GM12873 (cell line): Measurements from ENCODE around the gene EPB41L1.

ENCODE experiments used
- TF ChIP-seq, protein P1 (sequence below): IDR thresholded peaks from 2 replicates; pipeline ENCODE4 v1.5.1; 2012; ENCODE audit warnings: low read depth, mild to moderate bottlenecking, moderate library complexity, low read length, control low read depth; ENCODE audit not compliant: insufficient read depth; ENCODE audit errors: missing control alignments

EPB41L1 gene

DNA sequence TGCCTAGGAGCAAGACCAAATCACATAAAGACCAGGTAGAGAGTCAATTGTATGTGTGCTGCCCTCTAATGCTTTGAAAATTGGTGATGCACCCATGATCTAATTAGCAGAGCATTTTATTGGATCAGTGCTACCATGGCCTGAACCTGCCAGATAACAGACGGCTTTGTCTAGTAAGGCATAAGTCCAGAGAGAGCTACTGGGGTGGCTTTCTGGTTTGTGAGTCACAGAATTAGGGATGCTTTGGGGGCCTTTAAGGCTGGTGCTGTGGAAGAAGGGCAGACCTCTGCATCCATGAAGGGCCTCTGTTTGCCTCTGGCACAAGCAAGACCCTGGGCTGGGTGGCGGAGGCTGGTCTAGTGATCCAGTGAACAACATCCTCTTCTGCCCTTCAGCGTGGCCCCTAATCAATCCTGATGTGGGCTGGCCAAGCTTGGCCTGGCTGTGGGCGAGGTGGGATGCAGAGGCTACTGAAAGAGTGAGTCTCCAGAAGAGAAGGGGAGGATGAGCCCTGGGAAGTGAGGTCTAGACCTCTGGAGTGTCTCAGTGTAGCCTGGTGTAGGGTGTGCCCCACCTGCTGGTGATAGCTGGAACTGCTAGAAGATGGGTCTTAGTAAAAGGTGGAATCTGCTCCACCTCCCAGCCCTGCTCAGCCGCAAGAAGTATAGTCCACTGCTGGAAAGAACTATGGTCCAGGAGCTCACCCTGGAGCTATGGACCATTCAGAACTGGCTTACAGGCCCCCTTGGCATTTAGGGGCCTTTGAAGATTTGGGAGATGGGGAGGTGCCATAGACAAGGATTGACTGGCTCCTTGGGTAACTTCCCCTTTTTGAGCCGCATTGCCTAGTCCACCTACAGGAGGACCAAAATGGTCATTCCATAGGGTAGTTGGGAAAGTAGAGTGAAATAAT, 45.1 kb downstream of the EPB41L1 start:
- TF ChIP-seq, protein P1, sequence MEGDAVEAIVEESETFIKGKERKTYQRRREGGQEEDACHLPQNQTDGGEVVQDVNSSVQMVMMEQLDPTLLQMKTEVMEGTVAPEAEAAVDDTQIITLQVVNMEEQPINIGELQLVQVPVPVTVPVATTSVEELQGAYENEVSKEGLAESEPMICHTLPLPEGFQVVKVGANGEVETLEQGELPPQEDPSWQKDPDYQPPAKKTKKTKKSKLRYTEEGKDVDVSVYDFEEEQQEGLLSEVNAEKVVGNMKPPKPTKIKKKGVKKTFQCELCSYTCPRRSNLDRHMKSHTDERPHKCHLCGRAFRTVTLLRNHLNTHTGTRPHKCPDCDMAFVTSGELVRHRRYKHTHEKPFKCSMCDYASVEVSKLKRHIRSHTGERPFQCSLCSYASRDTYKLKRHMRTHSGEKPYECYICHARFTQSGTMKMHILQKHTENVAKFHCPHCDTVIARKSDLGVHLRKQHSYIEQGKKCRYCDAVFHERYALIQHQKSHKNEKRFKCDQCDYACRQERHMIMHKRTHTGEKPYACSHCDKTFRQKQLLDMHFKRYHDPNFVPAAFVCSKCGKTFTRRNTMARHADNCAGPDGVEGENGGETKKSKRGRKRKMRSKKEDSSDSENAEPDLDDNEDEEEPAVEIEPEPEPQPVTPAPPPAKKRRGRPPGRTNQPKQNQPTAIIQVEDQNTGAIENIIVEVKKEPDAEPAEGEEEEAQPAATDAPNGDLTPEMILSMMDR, result peak; percentile 96

DNA sequence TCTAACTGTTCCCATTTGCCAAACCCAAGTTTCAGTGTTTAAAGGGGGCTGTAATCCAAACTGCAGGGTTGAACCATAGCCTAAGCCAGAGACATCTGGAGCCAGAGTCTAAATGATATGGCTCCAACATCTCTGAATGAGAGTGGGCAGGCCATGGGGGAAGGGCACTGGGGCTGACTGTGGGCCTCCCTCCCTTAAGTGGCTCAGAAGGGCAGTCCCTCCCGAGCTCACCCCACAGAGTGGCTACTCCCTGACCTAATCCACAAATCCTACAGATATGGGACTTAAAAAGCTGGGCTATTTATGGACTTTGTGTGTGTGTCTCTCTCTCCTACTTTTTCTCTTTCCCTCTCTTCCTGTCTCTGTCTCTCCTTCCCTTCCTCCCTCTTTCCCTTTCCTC, 45.9 kb downstream of the EPB41L1 start:
- TF ChIP-seq, protein P1, result no peak

DNA sequence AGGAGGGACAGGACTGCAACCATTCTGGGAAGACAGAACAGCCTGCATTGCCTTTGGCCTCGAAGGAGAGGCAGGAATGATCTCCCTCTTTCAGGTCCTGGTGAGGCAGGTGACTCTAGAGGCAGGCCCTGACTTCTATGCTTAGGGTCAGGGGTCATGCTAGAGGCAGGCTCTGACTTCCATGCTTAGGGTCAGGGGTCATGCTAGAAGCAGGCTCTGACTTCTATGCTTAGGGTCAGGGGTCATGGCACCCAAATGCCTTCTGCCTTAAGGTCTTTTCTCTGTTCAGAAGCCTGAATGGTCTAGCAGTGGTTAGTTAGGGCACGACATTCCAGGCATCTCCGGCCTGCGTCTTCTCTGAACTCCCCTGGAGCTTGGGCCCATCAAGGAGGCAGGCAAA, 46.7 kb downstream of the EPB41L1 start:
- TF ChIP-seq, protein P1, result no peak

DNA sequence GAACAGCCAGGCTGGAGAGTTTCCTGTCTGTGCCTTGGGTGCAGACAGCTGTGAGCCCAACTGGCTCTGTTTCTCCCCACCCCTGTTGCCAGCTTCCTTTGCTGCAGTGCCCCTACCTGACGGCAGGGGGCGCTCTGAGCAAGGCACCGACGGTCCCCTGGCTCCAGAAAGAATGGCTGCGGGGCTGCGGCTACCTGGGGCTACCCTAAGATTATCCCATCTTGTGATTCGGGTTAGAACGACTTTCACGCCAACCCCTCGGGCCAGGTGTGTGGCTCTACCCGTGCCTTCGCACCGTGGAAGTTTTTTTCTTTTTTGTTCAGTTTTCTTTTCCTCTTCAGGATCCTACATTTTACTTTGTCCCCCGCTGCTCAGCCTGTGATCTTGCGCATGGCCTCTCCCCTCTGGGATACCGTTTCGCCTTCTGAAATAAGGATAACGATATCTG, 48.4 kb downstream of the EPB41L1 start:
- TF ChIP-seq, protein P1, result peak; percentile 100

DNA sequence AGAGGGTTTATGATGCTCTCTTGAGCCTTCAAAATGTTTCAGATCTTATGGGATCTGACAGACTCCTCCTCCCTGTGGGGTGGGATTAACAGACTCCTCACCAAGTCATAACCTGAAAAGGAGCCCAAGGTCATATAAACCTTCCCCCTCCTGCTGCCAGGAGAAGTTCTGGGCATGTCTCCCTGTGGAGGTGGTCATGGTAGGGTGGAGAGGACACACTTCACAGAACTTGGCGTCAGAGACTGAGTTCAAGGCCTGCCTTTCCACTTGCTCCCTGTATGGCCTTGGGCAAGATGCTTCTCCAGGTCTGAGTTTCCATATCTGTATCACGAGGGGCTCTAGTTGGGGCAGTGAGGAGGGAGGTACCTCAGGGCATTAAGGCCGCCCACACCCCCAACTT, 49.3 kb downstream of the EPB41L1 start:
- TF ChIP-seq, protein P1, result no peak

DNA sequence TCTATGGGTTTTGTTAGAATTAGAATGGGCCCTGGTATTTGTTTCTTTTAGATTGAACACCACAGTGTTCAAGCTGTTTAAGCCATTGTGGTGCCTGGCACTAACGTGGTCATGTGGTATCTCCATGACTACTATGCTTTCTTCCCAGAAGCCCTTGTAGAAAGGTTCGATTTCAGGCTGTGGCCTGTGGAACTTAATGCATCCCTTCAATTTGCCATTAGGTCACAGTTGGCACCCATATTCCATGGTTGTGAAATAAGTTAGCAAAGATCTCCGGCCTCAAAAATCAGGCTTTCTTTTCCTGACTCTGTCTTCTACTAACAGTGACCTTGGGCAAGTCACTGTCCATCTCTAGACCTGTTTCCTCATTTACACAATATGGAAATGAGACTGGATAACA, 50.5 kb downstream of the EPB41L1 start:
- TF ChIP-seq, protein P1, result no peak

DNA sequence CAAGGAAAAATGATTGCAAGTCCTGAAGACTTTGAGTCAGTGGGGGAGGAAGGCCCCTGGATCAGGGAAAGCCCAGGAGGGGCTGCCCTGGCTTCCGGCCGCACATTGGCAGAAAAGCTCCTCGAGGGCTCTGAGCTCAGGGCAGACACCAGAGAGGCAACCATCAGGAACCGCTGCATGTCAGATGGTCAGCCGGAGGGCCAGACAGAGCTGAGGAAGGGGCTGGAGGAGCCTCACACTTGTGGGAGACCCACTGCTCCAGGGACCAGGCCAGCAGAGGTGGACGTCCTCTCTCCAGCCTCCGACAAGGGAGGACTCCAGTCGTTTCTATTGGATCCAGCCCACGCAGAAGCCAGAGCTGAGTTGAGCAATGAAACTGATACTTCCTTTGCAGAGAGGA, 51.5 kb downstream of the EPB41L1 start:
- TF ChIP-seq, protein P1, result no peak
